Measurements from ENCODE around the gene NHLH2. TPM values are rescaled to one million over a fixed set of nuclear protein-coding genes. Genes with fewer than 3 reads are reported as not detected.

NHLH2 gene
- total and polyA plus RNA-seq, 7 donors = not detected

GRCh38 chr1:115839029-115839678 is 1.8 kb downstream of the NHLH2 start:
- Histone ChIP-seq H3K4me1 (peaks cover 11% of the 10 kb centered on the region), H3K27me3 (ENCODE audit: insufficient read depth in 3 of 3, low read length in 2 of 3) (peaks cover 0 to 94% (median 33%) of the 10 kb centered on the region in 3 donors), H3K36me3 (ENCODE audit: insufficient read depth in 1 of 2, low read depth in 1 of 2) (no peaks in the 10 kb centered on the region), H3K4me3 (peak overlapping the region; percentile 53), H3K27ac (no peak overlapping the region), H3K9me3 (no peaks in the 10 kb centered on the region)
- TF ChIP-seq CTCF (IDR thresholded peaks at IDR 0.05) = no peak
- 0 to 1% (median 1%) methylated on average over 48 to 49 of the region's 49 CpGs for WGBS, 3 donors
- DNase-seq (peak; percentile 31 to 56), ATAC-seq (peak; percentile 40 to 77 (median 68))
- intact Hi-C loops (cut with DNase I) = no loop called here

DNA sequence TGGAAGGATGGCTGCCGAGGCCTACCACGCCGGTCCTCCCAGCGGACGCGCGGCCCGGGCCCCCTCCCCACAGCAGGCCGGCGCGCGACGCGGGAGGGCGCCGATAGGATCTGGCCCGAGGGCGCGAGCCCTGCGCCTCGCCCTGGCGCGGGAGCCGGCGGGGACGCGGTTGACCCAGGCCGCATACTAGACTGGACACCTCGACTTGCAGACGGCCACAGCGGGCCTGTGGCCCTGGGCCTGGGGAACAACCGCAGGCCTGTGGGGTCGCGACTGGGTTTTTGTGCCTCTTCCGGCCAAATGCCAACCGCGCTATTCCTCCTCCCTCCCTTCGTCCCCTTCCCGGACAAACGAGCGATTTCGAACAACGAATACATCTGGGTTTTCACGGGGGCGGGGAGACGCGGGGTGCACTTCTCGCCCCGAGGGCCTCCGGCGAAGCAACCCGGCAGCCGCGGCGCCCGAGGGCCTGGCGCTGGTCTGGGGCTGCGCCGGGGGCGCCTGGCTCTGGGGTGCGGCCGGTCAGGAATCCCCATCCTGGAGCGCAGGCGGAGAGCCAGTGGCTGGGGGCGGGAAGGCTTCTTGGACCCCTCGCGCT is 2.4 kb downstream of the NHLH2 start:
- 1 to 2% (median 2%) methylated on average over 46 to 67 of the region's 67 CpGs for WGBS, 3 donors
- no peak for TF ChIP-seq CTCF (IDR thresholded peaks at IDR 0.05)
- no peak for DNase-seq
- Histone ChIP-seq H3K36me3 (ENCODE audit: insufficient read depth in 1 of 2, low read depth in 1 of 2) (no peaks in the 10 kb centered on the region), H3K27me3 (ENCODE audit: insufficient read depth in 3 of 3, low read length in 2 of 3) (peaks cover 0 to 95% (median 33%) of the 10 kb centered on the region in 3 donors), H3K4me3 (peak overlapping the region; percentile 53), H3K4me1 (peaks cover 11% of the 10 kb centered on the region), H3K27ac (no peak overlapping the region), H3K9me3 (no peaks in the 10 kb centered on the region)
- ATAC-seq = peak in 2 of 4 donors; percentile 28 to 36
- intact Hi-C loops (cut with DNase I) = no loop called here

DNA sequence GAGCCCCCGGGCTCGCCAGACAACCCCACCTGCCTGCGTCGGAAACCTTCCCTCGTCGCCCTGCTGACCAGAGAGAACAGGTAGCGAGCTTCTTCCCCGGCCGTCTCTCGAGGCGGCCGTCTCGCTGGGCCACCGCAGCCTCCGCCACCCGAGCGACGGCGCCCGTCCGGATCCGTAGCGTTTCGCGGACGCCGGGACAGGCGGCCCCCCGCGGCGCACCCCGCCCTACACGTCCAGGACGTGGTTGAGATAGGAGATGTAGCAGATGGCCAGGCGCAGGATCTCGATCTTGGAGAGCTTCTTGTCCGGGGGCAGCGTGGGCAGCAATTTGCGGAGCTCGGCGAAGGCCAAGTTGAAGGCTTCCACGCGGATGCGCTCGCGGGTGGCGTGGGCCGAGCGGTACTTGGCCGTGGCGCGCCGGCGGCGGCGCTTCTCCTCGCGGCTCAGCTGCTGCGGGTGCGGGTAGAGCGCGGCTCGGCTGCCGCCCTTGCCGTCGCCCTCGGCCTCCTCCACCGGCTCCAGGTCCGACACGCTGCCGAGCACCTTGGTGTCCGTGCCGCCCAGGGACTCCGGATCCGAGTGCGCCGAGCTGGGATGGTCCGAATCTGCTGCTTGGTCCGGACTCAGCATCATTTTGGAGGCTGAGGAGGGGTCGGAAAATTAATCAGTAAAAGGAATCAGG is 3.0 kb downstream of the NHLH2 start:
- H3K4me1 ChIP-seq = peaks cover 11% of the 10 kb centered on the region
- H3K4me3 ChIP-seq = peak overlapping the region; percentile 53
- no peak for TF ChIP-seq CTCF (IDR thresholded peaks at IDR 0.05)
- ATAC-seq (no peak), DNase-seq (no peak)
- H3K27ac ChIP-seq = no peak overlapping the region
- H3K36me3 ChIP-seq (ENCODE audit: insufficient read depth in 1 of 2, low read depth in 1 of 2) = no peaks in the 10 kb centered on the region
- peaks cover 0 to 92% (median 33%) of the 10 kb centered on the region in 3 donors for H3K27me3 ChIP-seq (ENCODE audit: insufficient read depth in 3 of 3, low read length in 2 of 3)
- WGBS, 3 donors = 2 to 7% (median 4%) methylated on average over 68 to 80 of the region's 80 CpGs
- intact Hi-C loops (cut with DNase I) = no loop called here
- no peaks in the 10 kb centered on the region for H3K9me3 ChIP-seq

- Histone ChIP-seq H3K4me1 (peaks cover 11% of the 10 kb centered on the region), H3K36me3 (ENCODE audit: insufficient read depth in 1 of 2, low read depth in 1 of 2) (no peaks in the 10 kb centered on the region), H3K27me3 (ENCODE audit: insufficient read depth in 3 of 3, low read length in 2 of 3) (peaks cover 0 to 90% (median 31%) of the 10 kb centered on the region in 3 donors), H3K27ac (no peak overlapping the region), H3K9me3 (no peaks in the 10 kb centered on the region), H3K4me3 (no peak overlapping the region)
- no peak for ATAC-seq
- 26 to 44% (median 35%) methylated on average over 4 of the region's 4 CpGs for WGBS, 3 donors
- intact Hi-C loops (cut with DNase I) = no loop called here
- no peak for TF ChIP-seq CTCF (IDR thresholded peaks at IDR 0.05)
- no peak for DNase-seq
Observed at GRCh38 chr1:115837341-115837739, 3.6 kb downstream of the NHLH2 start.
